ENCODE measurements around the gene ZFP69.
A peak's percentile ranks its signal among the peaks of the same experiment; 100 is the strongest.

The ZFP69 gene

DNA sequence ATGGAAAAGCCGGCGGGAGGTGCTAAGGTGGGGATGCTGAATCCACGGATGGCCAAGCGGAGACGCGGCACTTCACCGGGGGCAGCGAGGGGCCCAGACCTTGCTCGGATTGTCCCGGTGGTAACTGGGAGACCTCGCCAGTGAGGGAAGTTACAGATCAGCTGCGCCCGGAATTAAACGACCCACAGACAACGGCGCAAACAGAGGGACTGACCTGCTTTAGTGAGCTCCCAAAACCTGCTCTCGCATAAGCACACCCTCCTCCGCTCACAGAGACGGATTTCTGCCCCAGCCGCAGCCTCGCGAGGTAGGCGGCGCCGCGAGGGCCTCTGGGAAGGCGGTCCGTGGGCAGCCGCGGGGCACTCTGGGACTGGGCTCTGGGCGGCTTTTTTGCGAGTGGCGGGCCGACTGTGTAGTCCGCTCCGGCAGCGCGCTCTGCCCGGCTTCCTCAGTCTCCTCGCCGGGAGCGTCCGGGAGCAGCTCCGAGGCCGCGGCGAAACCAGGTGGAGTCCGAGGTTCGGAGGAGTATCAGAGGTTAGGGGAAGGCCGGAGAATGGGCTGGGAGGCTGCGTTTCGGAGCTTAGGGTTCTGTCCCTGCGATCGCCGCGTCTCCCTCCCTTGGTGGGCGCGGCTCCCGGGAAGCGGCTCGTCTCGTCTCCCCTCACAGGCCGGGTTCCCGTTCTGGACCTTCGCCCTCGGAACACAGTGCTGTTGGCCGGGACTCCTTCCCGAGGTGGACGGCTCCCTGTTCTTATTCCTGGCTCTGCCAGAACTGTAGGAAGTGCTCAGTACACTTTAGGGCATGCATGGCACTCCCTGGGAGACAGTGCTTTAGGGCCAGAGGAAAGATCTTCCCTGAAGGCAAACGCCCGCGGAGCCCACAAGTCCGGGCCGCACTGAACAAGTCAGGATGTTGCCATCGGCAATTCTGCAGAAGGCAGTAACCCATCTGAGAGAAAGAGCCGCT lies 31.6 kb downstream of the ZFP69 start, which contains the start of gene EXO5:
TSS of gene EXO5 (plus strand) at position 393 of the 967 bp plus-strand sequence. CDS start 5,778 bp downstream, outside the sequence.
- peak; percentile 72 for DNase-seq (ENCODE audit: low read depth)

DNA sequence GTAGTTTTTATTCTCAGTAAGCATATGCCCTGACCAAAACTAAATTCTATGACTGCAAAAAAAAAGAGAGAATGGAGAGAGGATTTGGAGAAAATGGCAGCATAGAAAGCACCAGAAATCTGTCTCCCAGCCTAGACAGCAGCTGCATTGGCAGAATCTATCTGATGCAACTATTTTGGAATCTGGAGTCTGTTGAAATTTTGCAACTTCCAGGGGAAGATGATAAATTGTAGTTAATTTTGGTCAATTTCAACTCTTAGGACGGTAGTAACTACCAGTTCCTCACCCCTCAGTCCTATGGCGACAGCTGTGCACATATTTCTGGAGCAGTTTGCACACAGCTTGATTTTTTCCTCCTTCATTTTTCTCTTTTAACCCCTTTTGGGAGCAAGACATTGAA lies 42.4 kb downstream of the ZFP69 start:
- DNase-seq (ENCODE audit: low read depth), result no peak

- DNase-seq (ENCODE audit: low read depth), result no peak
These were observed 53.8 kb downstream of the ZFP69 start for GRCh38 chr1:40530735-40531380.

GRCh38 chr1:40531381-40532061 lies 54.4 kb downstream of the ZFP69 start, which contains the start of gene ZNF684:
TSS of gene ZNF684 (plus strand) at chr1:40531637. CDS start at chr1:40533167, 1,530 bp downstream.
- DNase-seq (ENCODE audit: low read depth), result peak; percentile 65

- no peak for DNase-seq (ENCODE audit: low read depth)
These were observed 54.9 kb downstream of the ZFP69 start for GRCh38 chr1:40532062-40532389.

DNA sequence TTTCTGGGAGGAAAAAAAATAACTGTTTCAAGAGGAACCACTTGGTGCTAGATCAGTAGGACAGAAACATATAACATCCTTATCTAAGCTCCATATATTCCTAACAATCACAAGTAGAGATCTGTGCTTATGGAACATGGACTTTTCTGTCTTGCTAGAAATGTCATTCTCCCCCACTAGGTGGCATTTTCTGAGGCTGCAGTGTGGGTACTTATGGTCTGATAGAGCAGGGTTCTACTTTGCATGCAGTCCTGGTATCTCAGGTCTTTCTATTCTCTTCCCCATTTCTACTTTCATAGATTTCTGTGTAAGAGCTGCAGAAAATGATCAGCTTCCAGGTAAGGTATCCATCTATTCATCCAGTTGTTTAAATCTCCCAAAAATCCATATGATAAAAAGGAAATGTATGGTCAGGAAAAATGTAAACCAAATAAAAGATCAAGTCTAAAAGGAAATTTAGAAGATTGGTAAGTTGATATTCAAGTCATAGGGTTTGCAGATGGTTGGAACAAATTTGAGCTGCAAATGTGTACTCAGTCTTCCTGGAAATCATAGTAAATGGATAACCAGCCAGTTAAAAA lies 55.8 kb downstream of the ZFP69 start:
- no peak for DNase-seq (ENCODE audit: low read depth)

DNA sequence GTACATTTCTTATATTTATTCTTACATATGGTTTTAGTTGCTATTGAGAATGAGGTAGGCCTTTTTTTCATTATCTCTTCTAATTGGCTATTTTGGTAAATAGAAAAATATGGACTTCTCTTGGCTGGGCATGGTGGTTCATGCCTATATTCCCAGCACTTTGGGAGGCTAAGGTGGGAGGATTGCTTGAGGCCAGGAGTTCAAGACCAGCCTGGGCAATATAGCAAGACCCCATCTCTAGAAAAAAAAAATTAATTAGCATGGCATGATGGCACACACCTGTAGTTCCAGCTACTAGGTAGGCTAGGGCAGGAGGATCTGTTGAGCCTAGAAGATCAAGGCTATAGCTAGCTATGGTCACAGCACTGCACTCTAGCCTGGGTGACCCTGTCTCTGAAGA lies 57.5 kb downstream of the ZFP69 start:
- DNase-seq (ENCODE audit: low read depth), result no peak

GRCh38 chr1:40535732-40536131 lies 58.6 kb downstream of the ZFP69 start:
- DNase-seq (ENCODE audit: low read depth), result no peak

DNA sequence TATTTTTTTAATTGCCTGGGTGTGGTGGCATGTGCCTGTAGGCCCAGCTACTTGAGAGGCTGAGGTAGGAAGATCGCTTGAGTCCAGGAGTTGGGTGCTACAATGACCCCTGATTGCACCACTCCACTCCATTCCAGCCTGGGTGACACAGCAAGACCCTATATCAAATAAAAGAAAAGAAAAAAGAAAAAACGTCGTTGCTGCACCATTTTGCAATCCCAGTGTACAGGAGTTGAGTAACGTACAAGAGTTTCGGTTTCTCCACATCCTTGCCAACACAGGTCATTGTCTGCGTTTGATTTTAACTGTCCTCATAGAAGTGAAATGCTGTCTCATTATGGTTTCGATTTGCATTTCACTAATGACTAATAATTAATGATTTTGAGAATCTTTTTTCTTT lies 62.2 kb downstream of the ZFP69 start:
- no peak for DNase-seq (ENCODE audit: low read depth)

Measured in stimulated activated CD8-positive, alpha-beta memory T cell treated with anti-CD3 and anti-CD28 coated beads, Interleukin-7, amount 100 ng/mL, for 24 hours (primary cell).